ENCODE results near the gene UBE2V1. TPM values are rescaled to one million over a fixed set of nuclear protein-coding genes. Genes with fewer than 3 reads are reported as not detected.

Gene UBE2V1
- total RNA-seq, 1 donor from 2014 or later, result 79.8 TPM

- no peaks in the 10 kb centered on the region for H3K27me3 Mint-ChIP-seq (ENCODE audit: low read depth)
- no peak for DNase-seq (ENCODE audit: low spot score)
- H3K4me1 Mint-ChIP-seq (ENCODE audit: low read depth), result peaks cover 35% of the 10 kb centered on the region
- no peak for TF ChIP-seq CTCF (IDR thresholded peaks at IDR 0.05)
- H3K27ac Mint-ChIP-seq (ENCODE audit: unreplicated experiment), result no peak overlapping the region
- H3K4me3 Mint-ChIP-seq (ENCODE audit: unreplicated experiment), result no peak overlapping the region
- peaks cover 21% of the 10 kb centered on the region for H3K36me3 Mint-ChIP-seq (ENCODE audit: low read depth)
- no peaks in the 10 kb centered on the region for H3K9me3 Mint-ChIP-seq (ENCODE audit: low read depth)
These were observed 17.4 kb downstream of the UBE2V1 start for GRCh38 chr20:50095476-50096078.

- no peak overlapping the region for H3K27ac Mint-ChIP-seq (ENCODE audit: unreplicated experiment)
- H3K36me3 Mint-ChIP-seq (ENCODE audit: low read depth), result peaks cover 23% of the 10 kb centered on the region
- no peaks in the 10 kb centered on the region for H3K27me3 Mint-ChIP-seq (ENCODE audit: low read depth)
- no peak for TF ChIP-seq CTCF (IDR thresholded peaks at IDR 0.05)
- H3K4me3 Mint-ChIP-seq (ENCODE audit: unreplicated experiment), result no peak overlapping the region
- H3K4me1 Mint-ChIP-seq (ENCODE audit: low read depth), result peaks cover 34% of the 10 kb centered on the region
- DNase-seq (ENCODE audit: low spot score), result no peak
- no peaks in the 10 kb centered on the region for H3K9me3 Mint-ChIP-seq (ENCODE audit: low read depth)
These were observed 18.4 kb downstream of the UBE2V1 start for GRCh38 chr20:50094522-50094921.

DNA sequence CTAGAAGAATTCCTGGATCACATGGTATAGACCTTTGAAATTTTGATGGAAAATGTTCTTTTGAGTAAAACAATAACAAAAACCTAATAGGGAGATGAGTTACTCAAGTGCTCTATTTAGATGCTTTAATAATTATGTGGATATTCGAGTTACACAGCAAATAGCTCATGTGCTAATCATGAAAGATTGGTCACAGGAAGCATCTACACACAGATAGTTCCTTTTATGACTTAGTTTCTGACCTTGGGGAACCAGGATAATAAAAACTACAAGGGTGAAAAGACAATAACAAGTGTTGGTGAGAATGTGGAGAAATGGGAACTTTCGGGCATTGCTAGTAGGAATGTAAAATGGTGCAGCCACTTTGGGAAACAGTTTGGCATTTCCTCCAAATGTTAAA is 19.7 kb downstream of the UBE2V1 start:
- Mint-ChIP-seq H3K4me3 (ENCODE audit: unreplicated experiment) (no peak overlapping the region), H3K4me1 (ENCODE audit: low read depth) (peaks cover 23% of the 10 kb centered on the region), H3K27me3 (ENCODE audit: low read depth) (no peaks in the 10 kb centered on the region), H3K9me3 (ENCODE audit: low read depth) (no peaks in the 10 kb centered on the region), H3K36me3 (ENCODE audit: low read depth) (peaks cover 23% of the 10 kb centered on the region), H3K27ac (ENCODE audit: unreplicated experiment) (no peak overlapping the region)
- DNase-seq (ENCODE audit: low spot score), result no peak
- no peak for TF ChIP-seq CTCF (IDR thresholded peaks at IDR 0.05)

DNA sequence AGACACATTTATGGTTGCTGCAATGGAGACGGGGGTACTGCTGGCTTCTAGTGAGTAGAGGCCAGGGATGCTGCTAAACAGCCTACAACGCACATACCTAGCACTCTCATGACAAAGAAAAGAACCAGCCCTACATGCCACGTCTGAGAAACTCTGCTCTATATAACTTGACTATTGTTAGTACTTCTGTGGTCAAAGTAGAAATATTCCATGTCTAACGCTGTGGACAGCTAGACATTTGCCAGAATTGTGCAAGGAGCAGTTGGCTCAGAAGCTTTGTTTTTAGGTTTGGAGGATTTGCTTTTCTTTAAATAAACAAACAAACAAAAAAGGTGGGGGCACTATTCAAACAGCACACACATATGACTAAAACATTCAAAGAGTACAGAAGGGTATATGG is 20.5 kb downstream of the UBE2V1 start:
- DNase-seq (ENCODE audit: low spot score), result no peak
- no peak overlapping the region for H3K4me3 Mint-ChIP-seq (ENCODE audit: unreplicated experiment)
- no peaks in the 10 kb centered on the region for H3K27me3 Mint-ChIP-seq (ENCODE audit: low read depth)
- peaks cover 19% of the 10 kb centered on the region for H3K4me1 Mint-ChIP-seq (ENCODE audit: low read depth)
- H3K9me3 Mint-ChIP-seq (ENCODE audit: low read depth), result no peaks in the 10 kb centered on the region
- peaks cover 23% of the 10 kb centered on the region for H3K36me3 Mint-ChIP-seq (ENCODE audit: low read depth)
- TF ChIP-seq CTCF (IDR thresholded peaks at IDR 0.05), result no peak
- peak overlapping the region; percentile 69 for H3K27ac Mint-ChIP-seq (ENCODE audit: unreplicated experiment)

DNA sequence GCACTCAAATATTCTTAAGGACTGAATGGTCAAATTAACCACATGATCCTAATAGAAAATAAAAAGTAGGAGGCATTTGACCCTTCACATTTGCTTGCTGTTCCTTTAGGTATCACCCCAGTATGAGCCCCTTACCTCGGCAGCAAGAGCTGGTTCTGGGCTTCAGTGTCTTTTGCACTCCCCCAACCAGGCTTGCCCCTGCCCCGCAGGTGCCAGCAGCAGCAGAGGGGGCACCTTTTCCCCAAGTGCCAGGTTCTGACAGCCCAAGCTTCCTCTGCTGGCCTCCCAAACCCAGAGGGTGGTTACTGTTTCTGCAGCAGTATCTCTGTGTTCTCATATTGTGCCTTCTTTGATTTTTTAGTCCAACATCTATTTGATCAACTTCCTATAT is 23.2 kb downstream of the UBE2V1 start:
- H3K9me3 Mint-ChIP-seq (ENCODE audit: low read depth), result no peaks in the 10 kb centered on the region
- TF ChIP-seq CTCF (IDR thresholded peaks at IDR 0.05), result no peak
- DNase-seq (ENCODE audit: low spot score), result no peak
- H3K36me3 Mint-ChIP-seq (ENCODE audit: low read depth), result peaks cover 16% of the 10 kb centered on the region
- no peaks in the 10 kb centered on the region for H3K27me3 Mint-ChIP-seq (ENCODE audit: low read depth)
- peaks cover 37% of the 10 kb centered on the region for H3K4me1 Mint-ChIP-seq (ENCODE audit: low read depth)
- H3K4me3 Mint-ChIP-seq (ENCODE audit: unreplicated experiment), result no peak overlapping the region
- no peak overlapping the region for H3K27ac Mint-ChIP-seq (ENCODE audit: unreplicated experiment)
